GM19099 (cell line): Measurements from ENCODE around the gene FARP1.

Experiments
- POLR2A ChIP-seq: IDR thresholded peaks from 3 replicates; pipeline ENCODE4 v1.6.1; 2011; ENCODE audit warnings: low read depth; ENCODE audit not compliant: insufficient read length; ENCODE audit errors: extremely low read depth

Gene FARP1

GRCh38 chr13:98443800-98444325 lies 301.0 kb downstream of the FARP1 start:
- TF ChIP-seq POLR2A, result no peak

- TF ChIP-seq POLR2A, result no peak
These were observed 301.5 kb downstream of the FARP1 start for GRCh38 chr13:98444381-98444780.

- TF ChIP-seq POLR2A, result no peak
These were observed 302.7 kb downstream of the FARP1 start for GRCh38 chr13:98445340-98446233.

GRCh38 chr13:98446234-98446621 lies 303.3 kb downstream of the FARP1 start:
- no peak for TF ChIP-seq POLR2A

GRCh38 chr13:98447130-98447529 lies 304.2 kb downstream of the FARP1 start:
- no peak for TF ChIP-seq POLR2A

- no peak for TF ChIP-seq POLR2A
These were observed 305.2 kb downstream of the FARP1 start for GRCh38 chr13:98447881-98448641.

GRCh38 chr13:98448642-98448928 lies 305.7 kb downstream of the FARP1 start:
- TF ChIP-seq POLR2A, result no peak

GRCh38 chr13:98449273-98449672 lies 306.4 kb downstream of the FARP1 start:
- no peak for TF ChIP-seq POLR2A

GRCh38 chr13:98450026-98450425 lies 307.1 kb downstream of the FARP1 start:
- no peak for TF ChIP-seq POLR2A

- no peak for TF ChIP-seq POLR2A
These were observed 307.7 kb downstream of the FARP1 start for GRCh38 chr13:98450539-98451111.

GRCh38 chr13:98451676-98452470 lies 309.0 kb downstream of the FARP1 start:
- no peak for TF ChIP-seq POLR2A

GRCh38 chr13:98452851-98453843 lies 310.3 kb downstream of the FARP1 start:
- TF ChIP-seq POLR2A, result no peak

- TF ChIP-seq POLR2A, result no peak
These were observed 311.5 kb downstream of the FARP1 start for GRCh38 chr13:98454389-98454881.
